ENCODE data around the gene MYT1. TPM values are rescaled to one million over a fixed set of nuclear protein-coding genes. Genes with fewer than 3 reads are reported as not detected.
"Not testable (repeated sequence)": the region's sequence is repeated elsewhere in the genome, so short reads cannot be mapped to it uniquely, and the experiment has no call there.

Gene MYT1
- total RNA-seq, 4 donors from 2014 or later, result 0.16 to 0.55 TPM; not detected in 2

- in situ Hi-C loops (cut with MboI; ENCODE audit: low pct_ligation_motif_present in 1 of 4, low pct_unique_long_range_greater_than_20kb in 1 of 4, low sequenced_read_pairs in 3 of 4), result no loop called here
Measured at GRCh38 chr20:64279826-64280459, 115.7 kb downstream of the MYT1 start.

GRCh38 chr20:64280460-64280843, 116.2 kb downstream of the MYT1 start:
- in situ Hi-C loops (cut with MboI; ENCODE audit: low pct_ligation_motif_present in 1 of 4, low pct_unique_long_range_greater_than_20kb in 1 of 4, low sequenced_read_pairs in 3 of 4), result no loop called here
- WGBS, 2 donors (ENCODE audit: low coverage in 1 of 2), result 87 to 100% methylated on average over 1 to 3 of the region's 3 CpGs

More at GRCh38 chr20:64279826-64280459, 115.7 kb downstream of the MYT1 start:
- DNase-seq, result no peak
- no peaks in the 10 kb centered on the region for H3K36me3 ChIP-seq
- TF ChIP-seq EP300 (IDR thresholded peaks at IDR 0.05; ENCODE audit: low read depth) (no peak), CTCF (IDR thresholded peaks at IDR 0.05) (no peak), POLR2A (IDR thresholded peaks at IDR 0.05) (no peak), POLR2AphosphoS5 (IDR thresholded peaks at IDR 0.05) (no peak)
- no peak overlapping the region for H3K27ac ChIP-seq
- WGBS, 2 donors (ENCODE audit: low coverage in 1 of 2), result 72% methylated on average over 7 of the region's 7 CpGs; no CpG with 5 or more reads in 1 of the 2 donors
- intact Hi-C loops (cut with DNase I; ENCODE audit: low total_unique reads), result no loop called here
- H3K4me1 ChIP-seq, result no peaks in the 10 kb centered on the region
- no peaks in the 10 kb centered on the region for H3K9me3 ChIP-seq
- H3K27me3 ChIP-seq, result no peaks in the 10 kb centered on the region
- no peak overlapping the region for H3K4me3 ChIP-seq

GRCh38 chr20:64283646-64284045, 119.4 kb downstream of the MYT1 start:
- intact Hi-C loops (cut with DNase I; ENCODE audit: low total_unique reads), result no loop called here
- Histone ChIP-seq H3K4me1 (no peaks in the 10 kb centered on the region), H3K9me3 (no peaks in the 10 kb centered on the region), H3K4me3 (no peak overlapping the region), H3K27ac (no peak overlapping the region), H3K36me3 (no peaks in the 10 kb centered on the region), H3K27me3 (no peaks in the 10 kb centered on the region)
- TF ChIP-seq CTCF (IDR thresholded peaks at IDR 0.05) (no peak), POLR2A (IDR thresholded peaks at IDR 0.05) (no peak), POLR2AphosphoS5 (IDR thresholded peaks at IDR 0.05) (no peak), EP300 (IDR thresholded peaks at IDR 0.05; ENCODE audit: low read depth) (no peak)
- no peak for DNase-seq
- WGBS, 2 donors (ENCODE audit: low coverage in 1 of 2), result 65 to 80% methylated on average over 4 of the region's 4 CpGs
- in situ Hi-C loops (cut with MboI; ENCODE audit: low pct_ligation_motif_present in 1 of 4, low pct_unique_long_range_greater_than_20kb in 1 of 4, low sequenced_read_pairs in 3 of 4), result no loop called here

More at GRCh38 chr20:64280460-64280843, 116.2 kb downstream of the MYT1 start:
- no peaks in the 10 kb centered on the region for H3K4me1 ChIP-seq
- no peak overlapping the region for H3K27ac ChIP-seq
- H3K4me3 ChIP-seq, result no peak overlapping the region
- no peak for TF ChIP-seq CTCF (IDR thresholded peaks at IDR 0.05)
- no peak for TF ChIP-seq EP300 (IDR thresholded peaks at IDR 0.05; ENCODE audit: low read depth)
- TF ChIP-seq POLR2A (IDR thresholded peaks at IDR 0.05), result no peak
- no peak for TF ChIP-seq POLR2AphosphoS5 (IDR thresholded peaks at IDR 0.05)
- H3K36me3 ChIP-seq, result no peaks in the 10 kb centered on the region
- H3K27me3 ChIP-seq, result no peaks in the 10 kb centered on the region
- no peak for DNase-seq
- no peaks in the 10 kb centered on the region for H3K9me3 ChIP-seq
- intact Hi-C loops (cut with DNase I; ENCODE audit: low total_unique reads), result no loop called here

GRCh38 chr20:64285579-64286446, 121.6 kb downstream of the MYT1 start:
- H3K36me3 ChIP-seq; H3K9me3 ChIP-seq; H3K27ac ChIP-seq; H3K4me3 ChIP-seq; H3K27me3 ChIP-seq; in situ Hi-C loops (cut with MboI; ENCODE audit: low pct_ligation_motif_present in 1 of 4, low pct_unique_long_range_greater_than_20kb in 1 of 4, low sequenced_read_pairs in 3 of 4); H3K4me1 ChIP-seq; intact Hi-C loops (cut with DNase I; ENCODE audit: low total_unique reads): not testable (repeated sequence)
- DNase-seq, result peak; percentile 53
- TF ChIP-seq CTCF (IDR thresholded peaks at IDR 0.05), result peak; percentile 48 to 87 (median 60)
- WGBS, 2 donors (ENCODE audit: low coverage in 1 of 2), result 81 to 85% methylated on average over 18 to 44 of the region's 46 CpGs

- H3K9me3 ChIP-seq; H3K4me3 ChIP-seq; in situ Hi-C loops (cut with MboI; ENCODE audit: low pct_ligation_motif_present in 1 of 4, low pct_unique_long_range_greater_than_20kb in 1 of 4, low sequenced_read_pairs in 3 of 4); H3K27ac ChIP-seq; intact Hi-C loops (cut with DNase I; ENCODE audit: low total_unique reads); H3K36me3 ChIP-seq; H3K4me1 ChIP-seq; DNase-seq; H3K27me3 ChIP-seq: not testable (repeated sequence)
- WGBS, 2 donors (ENCODE audit: low coverage in 1 of 2), result 91 to 97% methylated on average over 7 to 26 of the region's 30 CpGs
Measured at GRCh38 chr20:64286447-64287263, 122.4 kb downstream of the MYT1 start.

GRCh38 chr20:64287264-64287590, 123.0 kb downstream of the MYT1 start:
- DNase-seq; H3K27ac ChIP-seq; H3K4me3 ChIP-seq; H3K36me3 ChIP-seq; H3K4me1 ChIP-seq; H3K27me3 ChIP-seq; in situ Hi-C loops (cut with MboI; ENCODE audit: low pct_ligation_motif_present in 1 of 4, low pct_unique_long_range_greater_than_20kb in 1 of 4, low sequenced_read_pairs in 3 of 4); H3K9me3 ChIP-seq; intact Hi-C loops (cut with DNase I; ENCODE audit: low total_unique reads): not testable (repeated sequence)
- 72 to 90% methylated on average over 2 to 3 of the region's 3 CpGs for WGBS, 2 donors (ENCODE audit: low coverage in 1 of 2)
